Activated CD4-positive, CD25-positive, alpha-beta regulatory T cell treated with anti-CD3 and anti-CD28 coated beads, Interleukin-2, amount 50 U/mL, for 72 hours (primary cell): ENCODE results near the gene RAET1G.
"Not testable (repeated sequence)": the region's sequence is repeated elsewhere in the genome, so short reads cannot be mapped to it uniquely, and the experiment has no call there.

Experiments
- DNase-seq: peaks from one replicate; pipeline ENCODE4 v3.0.0; 2021

The RAET1G gene

DNA sequence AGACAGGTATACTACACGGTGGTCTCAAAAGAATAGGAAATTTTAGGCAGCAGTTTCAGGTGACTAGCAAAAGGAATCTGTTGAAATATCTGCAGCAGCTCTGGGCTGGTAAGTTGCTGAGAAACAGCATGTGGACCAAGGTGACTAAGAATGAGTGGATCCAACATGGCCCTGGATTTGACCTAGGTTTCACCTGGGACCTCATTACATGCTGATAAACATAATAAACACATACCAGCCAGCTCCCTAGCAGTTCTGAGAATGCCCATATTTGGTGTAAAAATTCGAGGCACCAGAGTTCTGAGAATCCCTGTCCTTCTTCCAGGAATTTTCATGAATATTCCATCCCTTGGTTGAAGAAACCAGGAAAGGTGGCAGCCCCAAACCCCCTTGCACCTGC is 30.5 kb upstream of the RAET1G start:
- not testable (repeated sequence) for DNase-seq

DNA sequence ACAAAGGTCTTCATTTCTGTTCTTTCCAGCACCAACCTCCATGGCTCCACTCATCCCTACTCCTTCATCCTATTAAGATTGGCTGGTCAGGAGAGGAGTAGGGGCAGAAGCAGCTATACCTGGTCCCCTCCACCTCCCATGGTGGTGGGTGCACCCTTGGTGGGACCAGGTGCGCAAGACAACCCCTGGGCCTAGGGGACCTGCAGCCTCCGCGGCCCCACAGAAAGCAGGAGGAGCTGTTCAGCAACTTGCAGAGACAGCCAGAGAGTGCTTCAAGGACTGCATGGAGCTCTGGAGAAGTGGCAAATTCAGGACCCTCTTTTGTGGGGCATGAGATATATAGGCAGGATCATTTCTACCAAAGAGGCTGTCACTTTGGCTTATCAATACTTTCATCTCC is 28.7 kb upstream of the RAET1G start:
- no peak for DNase-seq

DNA sequence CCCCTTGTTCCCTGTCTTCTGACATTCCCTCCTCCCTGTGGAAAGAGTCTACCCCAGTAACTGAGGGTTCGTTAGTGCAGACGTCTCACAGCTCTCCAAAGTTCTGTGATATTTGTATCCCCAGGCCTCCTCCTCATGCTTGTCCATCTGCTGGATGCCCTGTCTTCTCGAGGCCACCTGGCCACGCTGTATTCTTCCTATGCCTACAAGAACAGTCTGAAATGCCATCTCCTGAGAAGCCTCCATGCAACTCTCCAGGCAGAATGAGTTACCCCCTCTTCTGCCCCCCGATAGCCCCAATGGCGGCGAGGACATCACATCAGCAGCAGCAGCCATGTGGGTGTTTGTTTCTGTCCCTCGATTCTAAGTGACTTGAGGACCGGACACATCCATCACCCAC is 28.2 kb upstream of the RAET1G start:
- no peak for DNase-seq

DNA sequence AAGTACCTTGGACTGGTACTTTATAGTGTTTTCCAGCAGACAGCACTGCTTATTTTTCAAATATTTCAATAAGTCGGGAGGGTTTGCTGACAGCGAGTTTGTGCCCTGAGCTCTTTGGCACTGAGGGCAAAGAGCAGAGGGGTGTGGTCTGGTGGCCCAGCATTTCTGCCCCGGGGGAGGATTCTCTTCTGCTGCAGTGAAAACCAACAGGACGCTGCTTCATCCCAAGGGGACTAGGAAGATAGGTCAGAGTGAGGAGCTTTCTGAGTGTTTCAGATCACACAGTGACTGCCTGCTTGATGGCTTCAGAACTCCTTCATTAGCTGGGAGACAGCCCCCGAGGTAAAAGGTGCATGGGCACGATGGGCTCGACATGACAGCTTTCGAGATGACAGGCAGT is 27.5 kb upstream of the RAET1G start:
- DNase-seq = no peak

DNA sequence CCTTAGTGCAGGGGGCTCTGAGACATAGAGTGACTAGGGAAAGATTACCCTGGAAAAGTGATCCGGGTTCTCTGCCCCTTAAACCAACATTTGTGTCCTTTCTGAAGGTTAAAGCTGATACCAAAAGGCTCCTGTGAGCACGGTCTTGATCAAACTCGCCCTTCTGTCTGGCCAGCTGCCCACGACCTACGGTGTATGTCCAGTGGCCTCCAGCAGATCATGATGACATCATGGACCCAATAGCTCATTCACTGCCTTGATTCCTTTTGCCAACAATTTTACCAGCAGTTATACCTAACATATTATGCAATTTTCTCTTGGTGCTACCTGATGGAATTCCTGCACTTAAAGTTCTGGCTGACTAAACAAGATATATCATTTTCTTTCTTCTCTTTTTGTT is 25.7 kb upstream of the RAET1G start:
- no peak for DNase-seq

DNA sequence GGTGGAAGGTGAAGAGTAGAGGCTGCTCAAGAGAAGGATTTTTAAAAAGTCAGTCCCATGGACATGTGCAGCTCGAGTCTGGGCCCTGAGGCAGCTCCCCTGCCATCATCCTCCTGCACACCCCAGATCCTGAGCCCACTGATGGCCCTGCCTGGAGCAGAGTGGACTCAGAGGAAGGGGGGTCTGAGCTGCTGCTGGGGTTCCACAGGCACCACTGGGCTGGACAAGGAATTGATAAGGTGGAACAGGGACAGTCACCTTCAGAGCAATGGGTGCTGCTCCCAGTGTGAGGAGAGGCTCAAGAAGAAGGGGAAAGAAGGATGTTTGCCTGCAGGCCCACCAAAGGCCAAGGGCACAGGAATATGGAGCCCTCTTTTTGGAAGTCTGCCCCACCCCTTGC is 25.1 kb upstream of the RAET1G start:
- DNase-seq = no peak

DNA sequence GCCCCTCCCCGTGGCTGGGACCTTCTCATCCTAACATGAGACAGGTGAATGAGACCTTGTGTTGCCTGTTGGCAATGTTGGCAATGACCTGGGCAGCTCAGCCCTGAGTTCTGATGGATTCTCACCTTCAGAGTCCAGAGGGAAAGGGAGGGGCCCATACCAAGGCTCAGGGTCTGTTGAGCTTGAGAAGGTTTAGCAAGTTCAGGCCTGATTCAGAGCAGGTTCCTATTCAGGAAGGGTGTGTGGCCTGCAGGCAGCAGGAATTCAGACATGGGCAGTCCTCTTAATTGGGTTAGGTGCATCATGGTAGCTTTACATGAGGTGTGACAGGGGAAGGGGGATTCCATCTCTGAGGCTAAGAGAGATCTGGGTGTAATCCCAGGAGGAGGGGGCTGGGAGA is 24.6 kb upstream of the RAET1G start:
- not testable (repeated sequence) for DNase-seq

DNA sequence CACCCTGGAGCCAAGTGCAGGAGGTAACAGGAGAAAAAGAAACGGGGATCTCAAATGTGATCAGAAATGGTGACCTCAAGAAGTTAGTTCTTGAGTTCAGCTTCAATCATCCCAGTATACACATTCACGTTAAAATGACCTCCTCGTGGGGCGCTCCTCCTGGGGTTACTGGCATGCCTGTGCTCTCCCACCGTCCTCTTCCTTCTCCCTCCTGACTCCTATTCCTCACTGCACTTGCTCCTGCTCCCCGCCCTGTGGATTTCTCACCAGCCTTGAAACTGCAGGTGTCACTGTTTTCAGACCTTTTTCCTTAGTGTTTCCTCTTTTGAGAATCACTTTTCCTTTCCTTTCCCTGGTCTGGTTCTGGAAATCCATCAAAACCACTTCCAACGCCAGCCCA is 23.7 kb upstream of the RAET1G start:
- DNase-seq = peak; percentile 24

DNA sequence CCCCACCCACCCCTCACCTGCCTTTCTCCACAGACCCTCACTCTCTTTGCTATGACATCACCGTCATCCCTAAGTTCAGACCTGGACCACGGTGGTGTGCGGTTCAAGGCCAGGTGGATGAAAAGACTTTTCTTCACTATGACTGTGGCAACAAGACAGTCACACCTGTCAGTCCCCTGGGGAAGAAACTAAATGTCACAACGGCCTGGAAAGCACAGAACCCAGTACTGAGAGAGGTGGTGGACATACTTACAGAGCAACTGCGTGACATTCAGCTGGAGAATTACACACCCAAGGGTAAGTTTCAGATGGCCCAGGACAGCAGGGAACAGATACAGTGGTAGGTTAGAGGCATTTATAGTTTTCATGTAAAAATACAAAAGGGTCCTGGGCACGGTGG is 22.4 kb upstream of the RAET1G start:
- peak; percentile 7 for DNase-seq

DNA sequence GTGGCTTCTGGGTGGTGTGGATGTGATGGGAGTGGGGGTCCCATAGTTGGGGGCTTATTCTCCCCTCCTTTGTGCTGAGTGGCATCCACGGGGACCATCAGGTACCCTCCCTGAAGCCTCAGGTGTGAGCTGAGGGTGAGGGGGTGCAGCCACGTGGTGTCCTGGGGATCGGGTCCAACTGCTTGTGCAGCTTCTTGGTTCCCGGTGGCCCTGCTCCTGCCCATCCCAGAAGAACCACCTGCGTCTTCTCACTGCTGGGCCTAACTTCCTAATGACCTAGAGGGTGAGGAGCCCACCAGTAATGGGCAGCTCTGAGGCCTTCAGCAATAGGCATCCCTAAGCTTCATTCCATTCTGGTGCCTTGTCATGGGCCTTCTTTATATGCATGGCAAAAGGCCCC is 20.4 kb upstream of the RAET1G start:
- peak; percentile 23 for DNase-seq

DNA sequence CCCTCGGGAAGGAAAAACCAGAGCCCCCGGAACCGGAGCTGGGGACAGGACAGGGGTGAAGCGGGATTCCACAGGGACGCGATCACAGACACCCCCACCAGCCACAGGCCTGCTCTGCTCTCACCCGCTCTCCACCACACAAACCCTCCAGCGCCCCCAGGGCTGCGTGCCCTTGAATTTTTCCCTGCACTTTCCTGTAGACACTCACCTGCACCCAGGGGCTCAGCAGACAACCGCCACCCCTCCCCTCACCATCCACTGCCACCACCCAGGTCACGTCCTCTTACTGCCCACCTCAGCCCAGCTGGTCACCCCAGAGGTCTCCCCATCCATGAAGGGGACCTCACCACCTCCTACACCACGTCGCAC is 19.5 kb upstream of the RAET1G start:
- DNase-seq = peak; percentile 23

DNA sequence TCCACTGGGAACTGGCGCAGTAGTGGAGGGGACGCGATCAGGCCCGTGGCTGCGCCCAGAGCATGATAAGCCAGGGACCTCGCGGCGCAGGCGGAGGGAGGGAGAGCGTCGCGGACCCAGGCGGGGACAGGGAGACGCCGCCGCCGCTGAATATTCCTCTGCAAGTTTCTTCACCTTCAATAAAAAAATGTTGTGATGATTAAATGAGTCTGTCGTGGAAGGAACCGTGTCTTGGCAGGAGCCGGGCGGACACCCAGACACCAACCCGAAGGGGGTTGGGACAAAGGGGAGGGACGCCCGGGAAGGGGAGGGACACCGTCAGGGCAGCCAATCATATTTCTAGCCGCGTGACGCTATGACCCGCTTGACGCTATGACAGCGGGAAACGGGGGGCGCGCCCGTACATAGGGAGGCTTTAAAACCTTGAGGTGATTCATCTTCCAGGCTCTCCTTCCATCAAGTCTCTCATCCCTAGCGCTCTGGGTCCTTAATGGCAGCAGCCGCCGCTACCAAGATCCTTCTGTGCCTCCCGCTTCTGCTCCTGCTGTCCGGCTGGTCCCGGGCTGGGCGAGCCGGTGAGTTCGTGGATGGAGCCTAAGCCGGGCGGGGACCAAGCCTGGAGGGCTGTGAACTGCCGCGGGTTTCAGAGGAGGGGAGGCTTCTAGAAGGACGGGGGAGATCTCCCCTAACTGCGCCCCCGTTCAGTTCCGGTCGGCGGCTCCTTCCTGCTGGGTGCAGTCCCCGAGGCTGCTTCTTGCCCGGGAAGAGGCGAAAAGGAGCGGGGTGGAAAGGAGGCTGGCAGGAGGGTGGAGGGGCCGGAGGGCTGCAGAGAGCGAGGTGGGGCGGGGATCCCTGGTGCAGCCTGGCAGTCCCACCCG is 18.9 kb upstream of the RAET1G start, which contains the start of gene ULBP2:
ULBP2 (plus strand) TSS at position 432 of the 878 bp plus-strand sequence; CDS start at position 491, 59 bp downstream.
- DNase-seq = peak; percentile 71

DNA sequence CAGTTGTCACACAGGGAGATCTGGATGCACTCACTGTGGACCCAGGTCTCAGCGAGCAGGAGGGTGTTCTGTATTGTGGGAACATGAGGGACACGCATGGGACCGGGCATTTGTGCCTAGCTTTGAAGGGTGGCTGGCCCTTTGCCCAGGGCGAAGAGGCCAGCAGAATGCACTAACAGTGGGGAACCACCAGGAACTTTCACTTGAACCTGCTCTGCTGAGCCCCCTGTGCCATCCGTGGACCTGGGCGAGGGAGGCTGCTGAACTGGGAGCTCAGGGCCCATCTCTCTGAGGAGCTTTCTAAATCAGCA is 17.7 kb upstream of the RAET1G start:
- peak; percentile 21 for DNase-seq

DNA sequence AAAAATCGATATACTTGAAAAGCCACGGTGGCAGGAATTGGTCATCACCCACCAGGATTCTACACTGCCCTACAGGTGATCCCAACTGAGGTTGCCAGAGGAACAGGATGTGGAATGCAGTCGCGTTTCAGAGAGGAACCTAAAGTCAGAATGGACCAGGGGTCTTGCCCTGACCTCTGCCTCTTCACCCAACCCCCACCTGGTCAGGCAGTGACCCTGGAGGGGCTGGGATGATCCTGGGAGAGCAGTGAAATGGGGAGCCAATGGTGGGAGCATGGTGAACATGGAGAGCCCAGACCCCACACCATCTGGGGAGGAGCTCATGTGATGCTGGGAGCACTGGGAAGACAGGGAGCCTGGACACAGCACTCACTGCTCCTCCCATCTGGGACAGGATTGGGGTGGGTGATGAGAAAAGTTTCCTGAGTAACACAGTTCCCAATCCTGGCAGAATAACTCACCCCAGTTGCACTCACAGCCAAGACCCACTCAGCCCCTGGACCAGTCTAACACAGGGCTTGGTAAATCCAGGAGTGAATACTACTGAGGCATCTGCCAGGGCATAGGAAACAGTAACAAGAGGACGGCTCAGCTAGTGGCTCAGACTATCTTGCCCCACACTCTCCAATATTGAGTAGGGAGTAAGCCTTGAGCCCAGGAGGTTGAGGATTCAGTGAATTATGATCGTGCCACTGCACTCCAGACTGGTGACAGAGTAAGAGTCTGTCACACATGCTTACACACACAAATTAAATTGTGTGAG is 17.2 kb upstream of the RAET1G start:
- DNase-seq = peak; percentile 24

DNA sequence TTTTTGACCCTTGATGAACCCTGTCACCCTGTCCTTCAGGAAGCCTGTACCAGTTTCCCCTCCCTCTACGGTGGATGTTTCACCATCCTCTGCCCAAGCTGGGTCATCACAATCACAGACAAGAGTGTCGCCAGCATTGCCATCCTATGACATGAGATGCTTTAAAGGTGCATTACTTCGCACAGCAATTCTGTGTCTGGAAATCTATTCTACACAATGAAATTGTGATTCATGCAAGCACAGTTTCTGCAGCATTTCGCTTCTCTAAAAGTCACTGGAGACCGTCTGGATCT is 16.4 kb upstream of the RAET1G start:
- peak; percentile 17 for DNase-seq

DNA sequence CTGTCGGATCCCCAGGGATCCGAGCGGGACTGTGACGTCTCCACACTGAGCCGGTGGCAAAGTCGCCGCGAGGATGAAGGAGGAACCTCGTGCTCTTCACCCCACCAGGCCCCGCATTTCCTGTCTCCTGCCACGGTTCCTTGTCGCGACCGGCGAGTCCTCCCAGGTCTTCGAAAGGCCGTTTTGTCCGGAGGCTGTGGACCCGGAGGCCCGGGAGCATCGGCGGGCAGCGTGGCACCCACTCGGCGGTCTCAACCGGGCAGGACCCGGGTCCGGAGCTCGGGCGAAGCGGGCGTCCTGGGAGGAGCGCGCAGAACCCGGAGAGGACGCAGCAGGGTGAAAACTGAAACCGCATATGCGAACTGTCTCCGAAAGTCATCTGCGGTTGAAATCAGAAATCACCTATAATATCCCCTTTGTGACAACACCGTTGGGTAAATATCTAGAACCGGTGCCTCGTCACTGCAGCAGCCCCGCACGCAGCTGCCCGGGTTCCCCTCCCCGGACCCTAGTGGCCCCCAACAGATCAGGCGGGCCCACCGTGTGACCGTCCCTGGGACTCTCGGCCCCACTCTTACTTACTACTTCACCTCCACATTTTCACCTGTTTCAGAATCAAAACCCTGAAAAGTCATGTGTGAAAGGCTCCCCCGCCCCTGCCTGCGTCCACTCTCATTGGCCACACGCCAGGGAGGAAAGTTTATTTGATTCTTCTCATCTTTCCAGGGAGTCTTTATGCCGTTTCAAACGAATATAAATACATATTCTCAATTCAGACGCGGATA is 15.8 kb upstream of the RAET1G start:
- DNase-seq = peak; percentile 50

DNA sequence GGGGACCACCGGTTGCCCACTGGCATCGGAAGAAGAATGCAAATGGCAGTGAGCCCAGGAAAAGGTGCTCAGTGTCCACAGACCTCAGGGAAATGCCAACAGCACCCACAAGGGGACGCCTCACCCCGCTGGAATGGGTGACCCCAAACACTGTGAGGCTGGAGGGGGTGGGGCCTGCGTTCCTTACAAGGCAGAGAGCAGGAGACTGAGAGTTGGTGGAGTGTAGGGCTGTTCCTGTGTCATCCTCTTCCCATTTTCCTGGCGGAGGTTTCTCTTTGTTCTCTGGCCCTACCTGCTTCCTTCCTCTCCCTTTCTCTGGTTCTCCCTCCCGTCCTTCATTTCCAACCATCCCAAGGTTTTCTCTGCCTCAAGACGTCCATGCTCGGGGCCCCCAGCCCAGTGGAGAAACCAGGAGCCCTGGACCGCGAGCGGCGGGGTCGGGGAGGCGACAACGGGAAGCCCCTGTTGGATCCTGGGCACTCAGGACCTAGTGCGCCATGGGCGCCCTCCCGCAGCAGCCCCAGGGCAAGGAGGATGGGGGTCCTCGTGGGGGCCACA is 15.2 kb upstream of the RAET1G start:
- not testable (repeated sequence) for DNase-seq

DNA sequence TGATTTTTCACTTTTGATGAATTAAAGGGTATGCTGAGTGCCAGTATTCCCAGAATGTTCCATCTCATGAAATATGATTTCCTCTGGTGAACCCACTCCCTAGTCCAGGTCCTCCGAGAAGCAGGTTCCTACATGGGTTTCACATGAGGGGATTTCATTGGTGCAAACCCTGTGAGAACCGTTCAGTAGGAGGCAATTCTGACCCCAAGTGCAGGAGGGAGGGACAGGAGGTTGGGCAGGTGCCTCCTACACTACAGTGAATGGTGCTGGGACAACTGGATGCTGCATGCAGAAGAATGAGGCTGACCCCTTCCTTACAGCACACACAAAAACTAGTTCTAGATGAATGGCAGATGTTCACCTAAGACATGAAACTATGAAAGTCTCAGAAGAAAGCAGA is 13.8 kb upstream of the RAET1G start:
- DNase-seq = peak; percentile 12

DNA sequence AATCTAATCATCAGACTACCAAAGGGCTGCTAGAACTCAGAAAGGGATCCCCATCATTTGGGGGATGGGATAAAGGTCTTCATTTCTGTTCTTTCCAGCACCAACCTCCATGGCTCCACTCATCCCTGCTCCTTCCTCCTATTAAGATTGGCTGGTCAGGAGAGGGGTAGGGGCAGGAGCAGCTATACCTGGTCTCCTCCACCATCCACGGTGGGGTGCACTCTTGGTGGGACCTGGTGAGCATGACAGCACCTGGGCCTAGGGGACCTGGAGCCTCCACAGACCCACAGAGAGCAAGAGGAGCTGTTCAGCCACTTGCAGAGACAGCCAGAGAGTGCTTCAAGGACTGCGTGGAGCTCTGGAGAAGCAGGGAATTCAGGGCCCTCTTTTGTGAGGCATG is 12.7 kb upstream of the RAET1G start:
- no peak for DNase-seq

DNA sequence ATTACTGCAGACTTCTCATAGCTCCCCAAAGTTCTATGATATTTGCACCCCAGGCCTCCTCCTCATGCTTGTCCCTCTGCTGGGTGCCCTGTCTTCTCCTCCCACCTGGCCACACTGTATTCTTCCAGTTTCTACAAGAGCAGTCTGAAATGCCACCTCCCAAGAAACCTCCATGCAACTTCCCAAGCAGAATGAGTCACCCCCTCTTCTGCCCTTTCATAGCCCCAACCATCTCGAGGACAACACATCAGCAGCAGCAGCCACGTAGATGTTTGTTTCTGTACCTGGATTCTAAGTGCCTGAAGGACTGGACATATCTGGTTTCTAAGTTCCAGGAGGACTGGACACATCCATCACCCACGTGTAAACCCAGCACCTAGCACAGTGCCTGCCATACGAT is 12.3 kb upstream of the RAET1G start:
- no peak for DNase-seq

DNA sequence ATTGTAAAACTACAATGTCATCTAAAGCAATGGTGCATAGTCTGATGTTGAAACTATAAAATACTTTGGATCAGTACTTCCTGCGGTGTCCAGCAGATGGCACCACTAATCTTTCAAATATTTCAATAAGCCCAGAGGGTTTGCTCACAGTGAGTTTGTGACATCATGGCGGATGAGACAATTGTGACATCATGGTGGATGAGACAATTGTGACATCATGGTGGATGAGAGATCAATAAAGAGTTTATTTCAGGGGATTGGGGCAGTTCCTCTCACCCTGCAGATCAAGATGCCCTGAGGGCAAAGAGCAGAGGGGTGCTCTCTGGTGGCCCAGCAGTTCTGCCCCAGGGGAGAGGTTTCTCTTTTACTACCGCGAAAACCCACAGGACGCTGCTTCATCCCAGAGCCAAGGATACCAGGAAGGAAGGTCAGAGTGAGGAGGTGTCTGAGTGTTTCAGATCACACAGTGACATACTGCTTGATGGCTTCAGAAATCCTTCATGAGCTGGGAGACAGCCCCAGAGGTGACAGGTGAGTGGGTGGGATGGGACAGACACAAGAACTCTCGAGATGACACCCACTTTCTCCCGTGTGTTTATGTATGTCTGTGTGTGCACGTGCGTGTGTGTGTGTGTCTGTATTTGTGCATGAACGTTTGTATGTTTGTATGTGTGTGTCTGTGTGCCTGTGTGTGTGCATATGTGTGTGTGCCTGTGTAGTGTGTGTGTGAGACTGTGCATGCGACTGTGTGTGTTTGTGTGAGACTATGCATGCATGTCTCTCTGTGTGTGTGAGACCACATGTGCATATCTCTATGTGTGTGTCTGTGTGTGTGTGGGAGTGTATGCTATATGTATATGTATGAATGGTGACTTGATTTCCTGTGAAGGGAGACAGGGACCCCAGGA is 11.6 kb upstream of the RAET1G start:
- peak; percentile 63 for DNase-seq

DNA sequence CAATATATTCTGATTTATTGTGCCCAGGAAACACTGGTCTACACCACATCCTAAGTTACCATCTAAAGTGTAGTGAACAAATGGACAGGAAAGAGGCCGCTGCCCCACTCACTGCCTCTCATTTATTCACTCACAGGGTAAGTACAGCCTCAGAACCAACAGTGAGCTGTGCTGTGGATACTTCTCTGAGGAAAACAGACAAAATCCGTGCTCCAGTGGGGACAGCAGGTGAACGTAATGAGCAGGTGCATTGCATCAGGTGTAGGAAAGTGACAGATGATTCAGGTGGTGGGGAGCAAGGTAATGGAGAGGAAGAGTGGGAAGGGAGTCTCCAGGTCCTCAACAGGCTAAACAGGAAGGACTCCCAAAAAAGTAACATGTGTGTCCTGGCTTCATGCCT is 10.5 kb upstream of the RAET1G start:
- DNase-seq = peak; percentile 1
